ENCODE data around the gene OPA3.

OPA3 gene

GRCh38 chr19:45500918-45501729 lies 83.5 kb downstream of the OPA3 start:
- no peak for DNase-seq

GRCh38 chr19:45499196-45500180 lies 85.1 kb downstream of the OPA3 start:
- no peak for DNase-seq

GRCh38 chr19:45498411-45499195 lies 86.0 kb downstream of the OPA3 start, which contains the start of gene PPM1N:
PPM1N (plus strand) TSS chr19:45498443; CDS start chr19:45498473, 30 bp downstream.
- no peak for DNase-seq

GRCh38 chr19:45497791-45498190 lies 86.8 kb downstream of the OPA3 start:
- no peak for DNase-seq

GRCh38 chr19:45496349-45496953 lies 88.2 kb downstream of the OPA3 start:
- no peak for DNase-seq

GRCh38 chr19:45495178-45495577 lies 89.4 kb downstream of the OPA3 start:
- DNase-seq, result no peak

- no peak for DNase-seq
Measured at GRCh38 chr19:45494261-45494916, 90.2 kb downstream of the OPA3 start.

GRCh38 chr19:45492627-45493470 lies 91.8 kb downstream of the OPA3 start:
- DNase-seq, result peak; percentile 73

- no peak for DNase-seq
Measured at GRCh38 chr19:45492137-45492626, 92.4 kb downstream of the OPA3 start.

- DNase-seq, result no peak
Measured at GRCh38 chr19:45489216-45489855, 95.3 kb downstream of the OPA3 start.

- no peak for DNase-seq
Measured at GRCh38 chr19:45488708-45489107, 95.9 kb downstream of the OPA3 start.

- peak; percentile 96 for DNase-seq
Measured at GRCh38 chr19:45485305-45486077, 99.1 kb downstream of the OPA3 start.

- no peak for DNase-seq
Measured at GRCh38 chr19:45484273-45484945, 100.2 kb downstream of the OPA3 start.

GRCh38 chr19:45483033-45483432 lies 101.6 kb downstream of the OPA3 start:
- no peak for DNase-seq

GRCh38 chr19:45478454-45479238 lies 106.0 kb downstream of the OPA3 start:
- DNase-seq, result peak; percentile 95

GRCh38 chr19:45477713-45478453 lies 106.7 kb downstream of the OPA3 start:
- DNase-seq, result no peak
